Measurements from ENCODE around the gene GPD1.

Gene GPD1

DNA sequence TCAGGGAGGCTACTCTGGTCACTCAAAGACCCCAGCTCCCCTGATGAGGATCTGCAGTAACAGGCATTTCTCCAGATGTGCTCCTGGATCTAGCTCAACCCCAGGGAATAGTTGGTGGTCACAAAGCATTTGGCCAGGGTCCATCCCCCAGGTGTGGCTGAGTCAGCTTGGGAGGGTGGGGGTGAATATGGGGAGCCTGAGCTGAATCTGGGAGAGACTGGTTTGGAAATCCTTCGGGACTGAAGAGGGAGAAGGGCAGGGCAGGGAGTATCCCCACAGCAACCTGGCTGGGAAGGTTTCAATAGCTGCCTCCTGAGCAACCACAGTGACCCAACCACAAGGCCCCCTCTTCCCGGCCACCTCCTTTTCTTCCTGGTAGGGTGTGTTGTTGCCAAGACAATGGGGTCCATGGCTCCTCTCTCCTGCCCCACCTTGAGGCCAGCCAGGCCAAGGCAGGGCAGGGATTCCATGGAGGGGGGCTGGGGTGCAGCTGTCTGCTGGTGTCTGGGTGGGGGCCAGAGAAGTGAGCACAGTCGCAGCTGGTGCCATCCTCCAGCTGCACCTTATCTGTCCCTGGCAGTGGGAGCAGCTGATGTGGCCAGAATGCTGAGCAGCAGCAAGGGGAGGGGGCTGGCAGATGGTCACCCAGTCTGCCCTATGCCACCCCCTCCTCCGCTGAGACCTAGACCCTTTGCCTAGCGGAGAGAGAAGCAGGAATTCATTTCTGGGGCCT, 40.9 kb upstream of the GPD1 start:
- no peak for TF ChIP-seq EZH2phosphoT487 (IDR thresholded peaks at IDR 0.05; ENCODE audit: low read depth)
- TF ChIP-seq, protein P1, sequence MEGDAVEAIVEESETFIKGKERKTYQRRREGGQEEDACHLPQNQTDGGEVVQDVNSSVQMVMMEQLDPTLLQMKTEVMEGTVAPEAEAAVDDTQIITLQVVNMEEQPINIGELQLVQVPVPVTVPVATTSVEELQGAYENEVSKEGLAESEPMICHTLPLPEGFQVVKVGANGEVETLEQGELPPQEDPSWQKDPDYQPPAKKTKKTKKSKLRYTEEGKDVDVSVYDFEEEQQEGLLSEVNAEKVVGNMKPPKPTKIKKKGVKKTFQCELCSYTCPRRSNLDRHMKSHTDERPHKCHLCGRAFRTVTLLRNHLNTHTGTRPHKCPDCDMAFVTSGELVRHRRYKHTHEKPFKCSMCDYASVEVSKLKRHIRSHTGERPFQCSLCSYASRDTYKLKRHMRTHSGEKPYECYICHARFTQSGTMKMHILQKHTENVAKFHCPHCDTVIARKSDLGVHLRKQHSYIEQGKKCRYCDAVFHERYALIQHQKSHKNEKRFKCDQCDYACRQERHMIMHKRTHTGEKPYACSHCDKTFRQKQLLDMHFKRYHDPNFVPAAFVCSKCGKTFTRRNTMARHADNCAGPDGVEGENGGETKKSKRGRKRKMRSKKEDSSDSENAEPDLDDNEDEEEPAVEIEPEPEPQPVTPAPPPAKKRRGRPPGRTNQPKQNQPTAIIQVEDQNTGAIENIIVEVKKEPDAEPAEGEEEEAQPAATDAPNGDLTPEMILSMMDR (IDR thresholded peaks at IDR 0.05; ENCODE audit: low read depth, low read length): no peak
- Histone ChIP-seq H3K27ac (ENCODE audit: low read length) (no peak overlapping the region), H4K20me1 (ENCODE audit: insufficient read depth, low read length) (no peaks in the 10 kb centered on the region), H3K27me3 (ENCODE audit: low read depth, low read length) (no peaks in the 10 kb centered on the region), H3K9ac (ENCODE audit: low read length) (no peak overlapping the region), H3K79me2 (ENCODE audit: low read length) (no peaks in the 10 kb centered on the region), H3K9me3 (ENCODE audit: insufficient read depth, low read length) (no peaks in the 10 kb centered on the region), H3K4me1 (ENCODE audit: low read length) (0 out of 2 replicates have a peak, but pooled peaks cover 12% of the 10 kb centered on the region), H3K4me3 (ENCODE audit: low read length) (no peak overlapping the region), H3K36me3 (replicated peaks; ENCODE audit: low read depth, low read length) (no peaks in the 10 kb centered on the region), H3K4me2 (ENCODE audit: low read length) (no peak overlapping the region), H2AFZ (ENCODE audit: low read depth, low read length) (no peak overlapping the region)

DNA sequence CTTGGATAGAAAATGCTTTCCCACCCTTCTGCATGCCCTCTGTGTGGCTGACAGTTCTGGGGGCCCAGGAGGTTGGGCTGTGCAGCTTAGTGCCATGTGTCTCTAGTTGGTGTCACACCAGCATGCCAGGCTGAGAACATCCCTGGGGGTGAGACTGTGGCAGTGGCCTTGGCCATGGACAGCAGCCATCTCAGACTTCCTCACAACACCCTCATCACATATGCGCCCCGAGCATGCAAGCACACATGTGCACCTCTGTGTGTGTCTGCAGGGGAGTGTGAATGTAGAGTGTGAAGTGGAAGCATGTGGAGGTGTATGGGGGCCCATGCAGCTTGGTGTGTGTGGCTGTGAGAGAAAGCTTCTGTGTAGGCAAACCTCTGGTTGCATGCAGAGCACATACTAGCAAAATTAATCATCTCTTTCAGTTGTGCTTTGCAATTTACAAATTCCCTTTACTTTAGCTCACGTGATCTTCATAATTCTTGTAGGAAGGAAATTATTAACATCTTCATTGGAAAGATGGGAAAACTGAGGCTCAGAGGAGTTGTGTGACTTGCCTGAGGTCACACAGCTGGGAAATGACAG, 38.0 kb upstream of the GPD1 start:
- Histone ChIP-seq H2AFZ (ENCODE audit: low read depth, low read length) (no peak overlapping the region), H3K27ac (ENCODE audit: low read length) (no peak overlapping the region)
- TF ChIP-seq, protein P1 (IDR thresholded peaks at IDR 0.05; ENCODE audit: low read depth, low read length): no peak
- TF ChIP-seq EZH2phosphoT487 (IDR thresholded peaks at IDR 0.05; ENCODE audit: low read depth): no peak

DNA sequence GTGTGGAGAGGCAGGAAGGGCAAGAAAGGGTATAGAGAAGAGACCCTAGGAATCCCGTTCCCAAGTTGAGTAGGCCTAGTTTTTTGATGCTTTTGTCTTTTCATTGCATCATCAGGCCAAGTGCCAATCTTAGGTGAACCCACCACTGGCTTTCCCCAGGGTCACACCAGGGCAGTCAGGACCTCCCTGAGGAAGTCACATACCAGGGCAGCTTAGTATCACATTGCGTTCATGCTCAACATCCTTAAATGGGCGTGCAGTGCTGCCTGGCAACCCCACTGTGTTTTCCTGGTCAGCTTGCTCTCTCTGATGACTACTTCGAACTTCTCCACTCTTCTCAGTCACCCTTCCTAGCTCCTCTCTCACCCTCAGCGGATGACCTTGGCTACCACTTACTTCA, 37.4 kb upstream of the GPD1 start:
- Histone ChIP-seq H3K9ac (ENCODE audit: low read length) (no peak overlapping the region), H3K36me3 (replicated peaks; ENCODE audit: low read depth, low read length) (no peaks in the 10 kb centered on the region), H3K79me2 (ENCODE audit: low read length) (no peaks in the 10 kb centered on the region), H3K4me2 (ENCODE audit: low read length) (no peak overlapping the region), H3K4me1 (ENCODE audit: low read length) (0 out of 2 replicates have a peak, but pooled peaks cover 12% of the 10 kb centered on the region), H2AFZ (ENCODE audit: low read depth, low read length) (no peak overlapping the region), H4K20me1 (ENCODE audit: insufficient read depth, low read length) (no peaks in the 10 kb centered on the region), H3K27ac (ENCODE audit: low read length) (no peak overlapping the region), H3K9me3 (ENCODE audit: insufficient read depth, low read length) (no peaks in the 10 kb centered on the region), H3K4me3 (ENCODE audit: low read length) (no peak overlapping the region), H3K27me3 (ENCODE audit: low read depth, low read length) (no peaks in the 10 kb centered on the region)
- TF ChIP-seq, protein P1 (IDR thresholded peaks at IDR 0.05; ENCODE audit: low read depth, low read length): no peak
- TF ChIP-seq EZH2phosphoT487 (IDR thresholded peaks at IDR 0.05; ENCODE audit: low read depth): no peak

More for the DNA sequence above, 38.0 kb upstream of the GPD1 start:
- H3K9ac ChIP-seq (ENCODE audit: low read length): no peak overlapping the region
- no peak overlapping the region for H3K4me2 ChIP-seq (ENCODE audit: low read length)
- H3K9me3 ChIP-seq (ENCODE audit: insufficient read depth, low read length): no peaks in the 10 kb centered on the region
- H3K4me3 ChIP-seq (ENCODE audit: low read length): no peak overlapping the region
- no peaks in the 10 kb centered on the region for H3K36me3 ChIP-seq (replicated peaks; ENCODE audit: low read depth, low read length)
- no peaks in the 10 kb centered on the region for H4K20me1 ChIP-seq (ENCODE audit: insufficient read depth, low read length)
- no peaks in the 10 kb centered on the region for H3K79me2 ChIP-seq (ENCODE audit: low read length)
- H3K27me3 ChIP-seq (ENCODE audit: low read depth, low read length): no peaks in the 10 kb centered on the region
- 0 out of 2 replicates have a peak, but pooled peaks cover 12% of the 10 kb centered on the region for H3K4me1 ChIP-seq (ENCODE audit: low read length)

DNA sequence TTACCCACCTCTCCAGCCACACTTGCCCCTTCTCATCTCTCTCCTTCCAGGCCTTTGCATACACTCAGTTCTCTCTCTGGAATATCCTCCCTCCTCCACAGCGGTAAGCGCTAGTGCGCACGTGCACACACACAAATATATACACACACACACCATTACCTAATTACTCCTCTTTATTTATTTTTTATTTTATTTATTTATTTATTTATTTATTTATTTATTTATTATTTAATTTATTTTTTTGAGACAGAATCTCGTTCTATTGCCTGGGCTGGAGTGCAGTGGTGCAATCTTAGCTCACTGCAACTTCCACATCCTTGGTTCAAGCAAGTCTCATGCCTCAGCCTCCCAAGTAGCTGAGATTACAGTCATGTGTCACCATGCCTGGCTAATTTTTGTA, 34.7 kb upstream of the GPD1 start:
- Histone ChIP-seq H3K79me2 (ENCODE audit: low read length) (no peaks in the 10 kb centered on the region), H3K4me3 (ENCODE audit: low read length) (no peak overlapping the region), H4K20me1 (ENCODE audit: insufficient read depth, low read length) (no peaks in the 10 kb centered on the region), H3K27ac (ENCODE audit: low read length) (no peak overlapping the region), H3K36me3 (replicated peaks; ENCODE audit: low read depth, low read length) (no peaks in the 10 kb centered on the region), H3K27me3 (ENCODE audit: low read depth, low read length) (no peaks in the 10 kb centered on the region), H2AFZ (ENCODE audit: low read depth, low read length) (no peak overlapping the region), H3K4me2 (ENCODE audit: low read length) (no peak overlapping the region), H3K9me3 (ENCODE audit: insufficient read depth, low read length) (no peaks in the 10 kb centered on the region), H3K4me1 (ENCODE audit: low read length) (0 out of 2 replicates have a peak, but pooled peaks cover 12% of the 10 kb centered on the region), H3K9ac (ENCODE audit: low read length) (no peak overlapping the region)
- no peak for TF ChIP-seq EZH2phosphoT487 (IDR thresholded peaks at IDR 0.05; ENCODE audit: low read depth)
- TF ChIP-seq, protein P1 (IDR thresholded peaks at IDR 0.05; ENCODE audit: low read depth, low read length): no peak

Data from OCI-LY3 (cell line).